ENCODE results near the gene GMPR. TPM values are rescaled to one million over a fixed set of nuclear protein-coding genes. Genes with fewer than 3 reads are reported as not detected.

GMPR gene
- polyA plus RNA-seq, 1 experiment, result 8.3 TPM

- TF ChIP-seq CTCF (IDR thresholded peaks at IDR 0.05; ENCODE audit: insufficient read depth, low read depth, low read length), result no peak
- ChIA-PET CTCF (interaction anchor here (0.6 to 7.2 kb wide), 5 partner anchors 9 to 131 kb away, joined by 3 to 61 read pairs (median 3); no protein-coding TSS in a partner anchor), POLR2A (interaction anchor here (0.6 kb wide), 1 partner anchor 689 kb away, joined by 3 read pairs; no protein-coding TSS in a partner anchor)
- no peak overlapping the region for H3K4me3 ChIP-seq (ENCODE audit: low read depth, low read length)
- no peak for DNase-seq (ENCODE audit: low read depth)
- no peaks in the 10 kb centered on the region for H3K27me3 ChIP-seq (ENCODE audit: control insufficient read depth, insufficient read depth, low read length)
- no peaks in the 10 kb centered on the region for H3K36me3 ChIP-seq (ENCODE audit: control insufficient read depth, insufficient read depth, low read length)
Observed at GRCh38 chr6:16278048-16278724, 39.8 kb downstream of the GMPR start.

GRCh38 chr6:16278750-16279149, 40.4 kb downstream of the GMPR start:
- H3K27me3 ChIP-seq (ENCODE audit: control insufficient read depth, insufficient read depth, low read length), result no peaks in the 10 kb centered on the region
- H3K36me3 ChIP-seq (ENCODE audit: control insufficient read depth, insufficient read depth, low read length), result no peaks in the 10 kb centered on the region
- ChIA-PET POLR2A (no interaction called here), CTCF (interaction anchor here (0.7 to 7.2 kb wide), 5 partner anchors 8 to 74 kb away, joined by 3 to 61 read pairs (median 4); no protein-coding TSS in a partner anchor)
- no peak for TF ChIP-seq CTCF (IDR thresholded peaks at IDR 0.05; ENCODE audit: insufficient read depth, low read depth, low read length)
- H3K4me3 ChIP-seq (ENCODE audit: low read depth, low read length), result no peak overlapping the region
- no peak for DNase-seq (ENCODE audit: low read depth)

- no peaks in the 10 kb centered on the region for H3K36me3 ChIP-seq (ENCODE audit: control insufficient read depth, insufficient read depth, low read length)
- no peak overlapping the region for H3K4me3 ChIP-seq (ENCODE audit: low read depth, low read length)
- DNase-seq (ENCODE audit: low read depth), result no peak
- ChIA-PET CTCF (interaction anchor here (0.7 to 7.2 kb wide), 3 partner anchors 8 to 74 kb away, joined by 4 to 61 read pairs (median 4); no protein-coding TSS in a partner anchor), POLR2A (no interaction called here)
- H3K27me3 ChIP-seq (ENCODE audit: control insufficient read depth, insufficient read depth, low read length), result no peaks in the 10 kb centered on the region
- no peak for TF ChIP-seq CTCF (IDR thresholded peaks at IDR 0.05; ENCODE audit: insufficient read depth, low read depth, low read length)
Observed at GRCh38 chr6:16279243-16279642, 40.9 kb downstream of the GMPR start.

- no peak for TF ChIP-seq CTCF (IDR thresholded peaks at IDR 0.05; ENCODE audit: insufficient read depth, low read depth, low read length)
- H3K36me3 ChIP-seq (ENCODE audit: control insufficient read depth, insufficient read depth, low read length), result no peaks in the 10 kb centered on the region
- no peaks in the 10 kb centered on the region for H3K27me3 ChIP-seq (ENCODE audit: control insufficient read depth, insufficient read depth, low read length)
- ChIA-PET POLR2A (no interaction called here), CTCF (interaction anchor here (1.2 kb wide), 1 partner anchor 10 kb away, joined by 3 read pairs; no protein-coding TSS in a partner anchor)
- DNase-seq (ENCODE audit: low read depth), result no peak
- H3K4me3 ChIP-seq (ENCODE audit: low read depth, low read length), result no peak overlapping the region
Observed at GRCh38 chr6:16282370-16282769, 44.0 kb downstream of the GMPR start.

- no peak for DNase-seq (ENCODE audit: low read depth)
- Histone ChIP-seq H3K36me3 (ENCODE audit: control insufficient read depth, insufficient read depth, low read length) (no peaks in the 10 kb centered on the region), H3K4me3 (ENCODE audit: low read depth, low read length) (no peak overlapping the region), H3K27me3 (ENCODE audit: control insufficient read depth, insufficient read depth, low read length) (no peaks in the 10 kb centered on the region)
- no peak for TF ChIP-seq CTCF (IDR thresholded peaks at IDR 0.05; ENCODE audit: insufficient read depth, low read depth, low read length)
- ChIA-PET POLR2A (no interaction called here), CTCF (interaction anchor here (1.4 to 6.4 kb wide), 4 partner anchors 9 to 49 kb away, joined by 3 to 61 read pairs (median 12); no protein-coding TSS in a partner anchor)
Observed at GRCh38 chr6:16284472-16284871, 46.1 kb downstream of the GMPR start.

All from BJ (cell line).